Hepatocyte (in vitro differentiated cells): ENCODE measurements around the gene TUBB1.

Experiments used
- EZH2 ChIP-seq: fragments of 200-600 bp; sonication (generic); IDR thresholded peaks from 2 replicates; pipeline ENCODE4 v1.6.1; 2016; ENCODE audit warnings: antibody characterized with exemption, mild to moderate bottlenecking, borderline replicate concordance
- EZH2phosphoT487 ChIP-seq: fragments of 200-600 bp; sonication (generic); IDR thresholded peaks from one replicate; pipeline ENCODE4 v1.6.1; 2018; ENCODE audit warnings: antibody characterized with exemption, mild to moderate bottlenecking, low read depth, moderate library complexity; ENCODE audit not compliant: unreplicated experiment, severe bottlenecking
- TF ChIP-seq, protein P1 (sequence below): fragments of 200-600 bp; sonication (generic); IDR thresholded peaks from 2 replicates; pipeline ENCODE4 v1.5.1; 2016; ENCODE audit warnings: antibody characterized with exemption, mild to moderate bottlenecking; ENCODE audit not compliant: poor library complexity

DNA sequence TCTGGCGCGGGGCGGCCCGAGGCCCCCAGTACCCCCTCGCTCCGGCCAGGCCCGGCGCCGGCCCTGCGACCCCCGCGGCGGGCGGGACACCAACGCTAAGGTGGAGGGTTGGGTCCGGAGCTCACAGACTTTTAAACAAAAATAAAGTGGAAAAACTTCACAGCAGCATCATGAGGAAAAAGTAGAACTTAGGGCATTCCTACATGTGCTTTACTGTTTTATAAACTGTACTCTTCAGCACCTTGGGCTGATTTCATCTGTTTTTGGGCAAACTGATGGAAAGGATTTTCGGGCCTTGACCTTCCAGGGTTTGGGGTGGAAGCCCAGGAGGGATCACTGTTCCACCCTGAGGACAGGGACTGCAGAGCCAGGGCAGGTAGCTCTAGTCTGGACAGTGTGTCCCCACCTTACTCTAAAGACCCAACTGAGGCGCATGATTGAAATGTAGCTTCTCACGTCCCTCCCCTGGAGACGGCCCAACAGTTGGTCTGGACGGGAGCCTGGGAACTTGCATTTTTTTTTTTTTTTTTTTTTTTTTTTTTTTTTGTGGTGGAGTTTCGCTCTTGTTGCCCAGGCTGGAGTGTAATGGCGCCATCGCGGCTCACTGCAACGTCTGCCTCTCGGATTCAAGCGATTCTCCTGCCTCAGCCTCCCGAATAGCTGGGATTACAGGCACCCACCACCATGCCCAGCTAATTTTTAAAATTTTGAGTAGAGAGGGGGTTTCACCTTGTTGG, 37.4 kb upstream of the TUBB1 start:
- TF ChIP-seq, protein P1, sequence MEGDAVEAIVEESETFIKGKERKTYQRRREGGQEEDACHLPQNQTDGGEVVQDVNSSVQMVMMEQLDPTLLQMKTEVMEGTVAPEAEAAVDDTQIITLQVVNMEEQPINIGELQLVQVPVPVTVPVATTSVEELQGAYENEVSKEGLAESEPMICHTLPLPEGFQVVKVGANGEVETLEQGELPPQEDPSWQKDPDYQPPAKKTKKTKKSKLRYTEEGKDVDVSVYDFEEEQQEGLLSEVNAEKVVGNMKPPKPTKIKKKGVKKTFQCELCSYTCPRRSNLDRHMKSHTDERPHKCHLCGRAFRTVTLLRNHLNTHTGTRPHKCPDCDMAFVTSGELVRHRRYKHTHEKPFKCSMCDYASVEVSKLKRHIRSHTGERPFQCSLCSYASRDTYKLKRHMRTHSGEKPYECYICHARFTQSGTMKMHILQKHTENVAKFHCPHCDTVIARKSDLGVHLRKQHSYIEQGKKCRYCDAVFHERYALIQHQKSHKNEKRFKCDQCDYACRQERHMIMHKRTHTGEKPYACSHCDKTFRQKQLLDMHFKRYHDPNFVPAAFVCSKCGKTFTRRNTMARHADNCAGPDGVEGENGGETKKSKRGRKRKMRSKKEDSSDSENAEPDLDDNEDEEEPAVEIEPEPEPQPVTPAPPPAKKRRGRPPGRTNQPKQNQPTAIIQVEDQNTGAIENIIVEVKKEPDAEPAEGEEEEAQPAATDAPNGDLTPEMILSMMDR = no peak
- TF ChIP-seq EZH2 = no peak
- no peak for TF ChIP-seq EZH2phosphoT487
